ENCODE data around the gene TYMS.

DNA sequence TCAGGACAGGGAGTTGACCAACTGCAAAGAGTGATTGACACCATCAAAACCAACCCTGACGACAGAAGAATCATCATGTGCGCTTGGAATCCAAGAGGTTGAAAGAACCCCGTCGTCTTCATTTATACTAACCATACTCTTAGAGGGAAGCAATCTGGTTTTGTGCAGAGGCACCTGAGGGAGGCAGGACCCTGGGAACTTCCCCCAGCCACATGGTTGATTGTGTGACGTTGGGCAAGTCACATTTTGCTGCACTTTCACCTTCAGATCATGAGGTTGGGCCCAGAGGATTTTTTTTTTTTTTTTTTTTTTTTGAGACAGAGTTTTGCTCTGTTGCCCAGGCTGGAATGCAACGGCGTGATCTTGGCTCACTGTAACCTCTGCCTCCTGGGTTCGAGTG lies 11.6 kb downstream of the TYMS start:
- no peak for TF ChIP-seq CTCF (IDR thresholded peaks at IDR 0.05)
- no peak for TF ChIP-seq POLR2A (IDR thresholded peaks at IDR 0.05)

All from uterus (tissue), 2 donors.